GM12892 (cell line): ENCODE results near the gene CSRP1.

Experiments used
- POLR2A ChIP-seq: IDR thresholded peaks from 2 replicates; pipeline ENCODE4 v1.6.1; 2011; ENCODE audit warnings: low read depth, low read length, control low read depth
- POLR2AphosphoS5 ChIP-seq: IDR thresholded peaks from 2 replicates; pipeline ENCODE4 v1.6.1; 2011; ENCODE audit warnings: low read depth, low read length, control low read depth

GRCh38 chr1:201493757-201494617 lies 12.9 kb downstream of the CSRP1 start:
- TF ChIP-seq POLR2AphosphoS5, result no peak
- no peak for TF ChIP-seq POLR2A
